GM10266 (cell line): ENCODE measurements around the gene CLCNKB.
A peak's percentile ranks its signal among the peaks of the same experiment; 100 is the strongest.

Experiments
- DNase-seq: peaks from one replicate; pipeline ENCODE4 v3.0.0; 2012; ENCODE audit errors: extremely low spot score
- TF ChIP-seq, protein P1 (sequence below): IDR thresholded peaks from 2 replicates; pipeline ENCODE4 v1.5.1; 2012; ENCODE audit warnings: mild to moderate bottlenecking, low read depth; ENCODE audit not compliant: control insufficient read depth, insufficient read depth; ENCODE audit errors: missing control alignments

CLCNKB gene

GRCh38 chr1:16015960-16016901 lies 27.4 kb upstream of the CLCNKB start:
- TF ChIP-seq, protein P1, sequence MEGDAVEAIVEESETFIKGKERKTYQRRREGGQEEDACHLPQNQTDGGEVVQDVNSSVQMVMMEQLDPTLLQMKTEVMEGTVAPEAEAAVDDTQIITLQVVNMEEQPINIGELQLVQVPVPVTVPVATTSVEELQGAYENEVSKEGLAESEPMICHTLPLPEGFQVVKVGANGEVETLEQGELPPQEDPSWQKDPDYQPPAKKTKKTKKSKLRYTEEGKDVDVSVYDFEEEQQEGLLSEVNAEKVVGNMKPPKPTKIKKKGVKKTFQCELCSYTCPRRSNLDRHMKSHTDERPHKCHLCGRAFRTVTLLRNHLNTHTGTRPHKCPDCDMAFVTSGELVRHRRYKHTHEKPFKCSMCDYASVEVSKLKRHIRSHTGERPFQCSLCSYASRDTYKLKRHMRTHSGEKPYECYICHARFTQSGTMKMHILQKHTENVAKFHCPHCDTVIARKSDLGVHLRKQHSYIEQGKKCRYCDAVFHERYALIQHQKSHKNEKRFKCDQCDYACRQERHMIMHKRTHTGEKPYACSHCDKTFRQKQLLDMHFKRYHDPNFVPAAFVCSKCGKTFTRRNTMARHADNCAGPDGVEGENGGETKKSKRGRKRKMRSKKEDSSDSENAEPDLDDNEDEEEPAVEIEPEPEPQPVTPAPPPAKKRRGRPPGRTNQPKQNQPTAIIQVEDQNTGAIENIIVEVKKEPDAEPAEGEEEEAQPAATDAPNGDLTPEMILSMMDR, result no peak
- DNase-seq, result no peak

DNA sequence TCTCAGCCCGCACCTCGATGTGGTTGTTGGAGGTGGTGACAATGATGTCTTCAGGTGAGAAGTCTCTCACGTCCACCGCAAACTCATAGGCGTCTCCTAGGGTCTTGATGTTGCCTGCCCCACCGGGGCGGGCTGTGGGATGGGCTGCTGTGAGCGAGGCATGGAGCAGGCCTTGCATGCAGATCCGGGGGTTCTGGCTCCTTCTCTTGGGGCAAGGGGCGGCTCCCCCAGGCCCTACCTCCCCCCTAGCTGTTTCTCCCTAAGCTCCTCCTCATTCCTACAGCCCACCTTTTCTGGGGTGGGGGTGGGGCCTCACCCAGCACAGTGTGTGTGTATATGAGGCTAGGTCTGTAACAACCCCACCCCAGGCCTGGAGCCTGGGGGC lies 26.5 kb upstream of the CLCNKB start:
- TF ChIP-seq, protein P1, result no peak
- no peak for DNase-seq

DNA sequence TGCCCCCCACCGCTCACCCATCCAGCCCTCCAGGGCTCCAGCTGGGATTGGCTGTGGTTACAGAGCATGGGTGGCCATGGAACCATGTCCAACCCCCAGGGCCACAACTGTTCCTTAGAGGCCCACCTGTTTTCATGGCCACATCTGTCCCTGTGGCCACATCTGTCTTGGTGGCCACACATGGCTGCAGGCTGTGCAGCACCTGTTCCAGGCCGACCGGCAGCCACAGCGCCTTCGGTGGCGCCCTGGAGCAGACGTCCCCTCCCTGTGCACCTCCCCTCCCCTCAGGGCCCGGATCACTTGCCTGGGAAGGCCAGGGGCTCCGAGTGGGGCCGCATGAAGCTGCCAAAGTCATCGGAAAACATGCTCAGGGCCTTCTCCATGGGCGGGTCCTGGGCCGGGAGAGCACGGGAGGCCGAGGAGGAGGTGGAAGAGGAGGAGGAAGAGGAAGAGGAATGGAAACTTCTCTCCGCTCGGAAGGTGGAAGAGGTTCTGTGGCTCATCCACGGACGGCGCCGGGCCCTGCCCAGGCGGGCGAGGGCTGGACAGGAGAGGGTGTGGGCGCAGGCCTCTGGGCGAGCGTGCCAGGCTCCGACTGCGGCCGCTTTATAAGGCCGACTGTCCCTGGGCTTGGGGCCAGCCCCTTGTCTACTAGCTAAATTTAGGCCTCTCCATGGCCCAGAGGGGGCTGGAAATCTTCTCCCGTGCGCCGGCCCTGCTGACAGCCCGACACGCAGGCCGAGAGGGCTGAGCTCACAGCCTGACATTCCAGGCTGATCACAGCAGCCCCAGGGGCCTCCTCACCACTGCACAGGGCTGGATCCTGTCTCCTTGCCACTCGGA lies 25.9 kb upstream of the CLCNKB start, which contains the start of gene HSPB7:
Gene HSPB7, minus strand, starts transcription at position 583 of the 843 bp plus-strand sequence. Its CDS starts 80 bp downstream, at position 503.
- no peak for DNase-seq

GRCh38 chr1:16018308-16018707 lies 25.3 kb upstream of the CLCNKB start:
- no peak for DNase-seq
- TF ChIP-seq, protein P1, result no peak

More for the DNA sequence above, 25.9 kb upstream of the CLCNKB start, which contains the start of gene HSPB7:
- TF ChIP-seq, protein P1, result no peak

DNA sequence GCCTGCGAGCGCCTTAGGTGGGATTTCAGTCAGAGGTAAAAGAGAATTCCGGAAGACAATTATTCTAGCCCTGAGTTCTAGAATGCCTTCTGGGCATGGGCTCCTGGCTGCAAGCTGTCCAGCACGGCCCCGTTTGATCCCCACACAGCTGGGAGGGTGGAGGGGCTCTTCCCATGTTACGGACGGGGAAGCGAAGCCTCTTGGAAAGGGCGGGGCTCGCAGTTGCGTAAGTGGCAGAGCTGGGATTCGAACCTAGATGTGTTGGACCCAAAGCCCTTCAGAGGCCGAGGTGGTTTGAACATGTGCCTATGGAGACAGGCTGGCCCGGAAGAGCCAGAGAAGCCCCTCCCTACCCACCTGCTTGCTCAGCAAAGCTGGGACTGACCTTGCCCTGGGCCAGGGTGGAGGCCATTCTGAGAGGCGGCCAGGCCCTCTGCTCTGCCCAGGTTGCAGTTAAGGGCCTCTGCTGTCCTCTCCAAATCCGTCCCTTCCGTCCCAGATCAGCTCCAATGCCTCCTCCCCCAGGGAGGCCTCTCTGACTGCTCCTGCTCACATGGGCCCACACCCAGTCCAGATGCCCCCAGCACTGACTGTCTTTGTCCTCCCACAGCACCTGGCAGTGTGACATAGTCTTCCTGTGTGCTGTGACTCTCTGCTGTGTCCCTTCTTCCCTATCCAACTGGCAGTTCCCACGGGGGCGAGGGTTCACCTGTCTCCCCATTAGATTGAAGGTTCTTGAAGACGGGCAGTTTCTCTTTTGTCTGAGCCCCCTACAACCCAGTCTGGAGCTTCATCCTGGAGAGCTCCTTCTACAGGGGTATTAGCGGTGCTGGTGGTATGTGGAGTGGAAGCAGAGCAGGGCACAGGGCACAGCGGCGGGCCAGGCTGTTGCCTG lies 24.6 kb upstream of the CLCNKB start:
- TF ChIP-seq, protein P1, result no peak
- DNase-seq, result peak; percentile 18

DNA sequence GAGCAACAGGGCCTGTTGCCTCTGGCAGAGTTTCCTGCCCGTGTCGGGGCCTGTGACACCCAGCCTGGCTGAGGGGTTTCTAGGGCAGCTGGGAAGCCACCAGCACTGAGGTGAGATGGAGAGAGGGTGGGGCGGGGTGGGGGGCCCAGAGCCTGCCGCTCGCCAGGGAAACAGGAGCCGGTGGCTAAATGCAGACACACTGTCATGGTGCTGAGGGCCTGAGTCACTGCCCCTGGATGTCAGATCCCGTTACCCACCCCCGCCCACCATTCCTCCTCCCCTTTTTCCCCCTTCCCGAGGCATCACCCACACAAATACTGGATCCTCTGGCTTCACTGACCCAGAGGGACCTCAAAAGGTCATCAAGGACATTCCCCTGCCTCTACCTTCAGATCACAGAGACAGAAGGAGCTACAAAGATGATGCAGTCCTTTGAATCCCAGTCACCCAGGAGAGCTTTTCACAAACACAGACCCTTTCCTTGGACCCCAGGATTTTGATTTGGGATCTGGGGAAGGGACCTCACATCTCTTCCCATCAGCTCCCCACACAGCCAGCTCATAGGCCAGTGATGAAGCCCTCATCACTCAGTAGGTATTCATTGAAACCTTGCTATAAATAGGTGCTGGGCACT lies 23.8 kb upstream of the CLCNKB start:
- TF ChIP-seq, protein P1, result no peak
- DNase-seq, result no peak
